ENCODE measurements around the gene ADAMTS20. TPM values are rescaled to one million over a fixed set of nuclear protein-coding genes. Genes with fewer than 3 reads are reported as not detected.

The ADAMTS20 gene
- total RNA-seq, 1 donor from 2014 or later: 0.19 TPM

GRCh38 chr12:43577381-43577780 is 25.4 kb upstream of the ADAMTS20 start:
- H3K36me3 Mint-ChIP-seq (ENCODE audit: insufficient read depth): no peaks in the 10 kb centered on the region
- no peak overlapping the region for H3K4me3 Mint-ChIP-seq (ENCODE audit: low read depth)
- H3K9me3 Mint-ChIP-seq (ENCODE audit: low read depth): peaks cover 5% of the 10 kb centered on the region
- H3K27ac Mint-ChIP-seq: no peak overlapping the region
- H3K27me3 Mint-ChIP-seq: peaks cover 13% of the 10 kb centered on the region
- TF ChIP-seq CTCF (IDR thresholded peaks at IDR 0.05; ENCODE audit: unreplicated experiment): no peak
- DNase-seq (ENCODE audit: low spot score, unreplicated experiment): no peak
- H3K4me1 Mint-ChIP-seq (ENCODE audit: low read depth): peaks cover 5% of the 10 kb centered on the region

- Mint-ChIP-seq H3K4me1 (ENCODE audit: low read depth) (peaks cover 5% of the 10 kb centered on the region), H3K4me3 (ENCODE audit: low read depth) (no peak overlapping the region), H3K9me3 (ENCODE audit: low read depth) (peaks cover 12% of the 10 kb centered on the region), H3K27me3 (peaks cover 6% of the 10 kb centered on the region), H3K27ac (no peak overlapping the region), H3K36me3 (ENCODE audit: insufficient read depth) (no peaks in the 10 kb centered on the region)
- no peak for DNase-seq (ENCODE audit: low spot score, unreplicated experiment)
- no peak for TF ChIP-seq CTCF (IDR thresholded peaks at IDR 0.05; ENCODE audit: unreplicated experiment)
These were observed 24.2 kb upstream of the ADAMTS20 start for GRCh38 chr12:43576162-43576561.

GRCh38 chr12:43571885-43572284 is 19.9 kb upstream of the ADAMTS20 start:
- no peak for DNase-seq (ENCODE audit: low spot score, unreplicated experiment)
- Mint-ChIP-seq H3K27me3 (peaks cover 3% of the 10 kb centered on the region), H3K9me3 (ENCODE audit: low read depth) (peaks cover 12% of the 10 kb centered on the region), H3K36me3 (ENCODE audit: insufficient read depth) (no peaks in the 10 kb centered on the region), H3K4me1 (ENCODE audit: low read depth) (peaks cover 4% of the 10 kb centered on the region), H3K27ac (no peak overlapping the region), H3K4me3 (ENCODE audit: low read depth) (no peak overlapping the region)
- no peak for TF ChIP-seq CTCF (IDR thresholded peaks at IDR 0.05; ENCODE audit: unreplicated experiment)

GRCh38 chr12:43556057-43556456 is 4.1 kb upstream of the ADAMTS20 start:
- no peak for TF ChIP-seq CTCF (IDR thresholded peaks at IDR 0.05; ENCODE audit: unreplicated experiment)
- Mint-ChIP-seq H3K27me3 (peaks cover 34% of the 10 kb centered on the region), H3K36me3 (ENCODE audit: insufficient read depth) (no peaks in the 10 kb centered on the region), H3K4me3 (ENCODE audit: low read depth) (no peak overlapping the region), H3K27ac (no peak overlapping the region), H3K9me3 (ENCODE audit: low read depth) (peaks cover 17% of the 10 kb centered on the region), H3K4me1 (ENCODE audit: low read depth) (peaks cover 5% of the 10 kb centered on the region)
- DNase-seq (ENCODE audit: low spot score, unreplicated experiment): no peak

GRCh38 chr12:43551279-43551970 is 578 bp downstream of the ADAMTS20 start:
- H3K27me3 Mint-ChIP-seq: peaks cover 63% of the 10 kb centered on the region
- peak; percentile 18 for DNase-seq (ENCODE audit: low spot score, unreplicated experiment)
- TF ChIP-seq CTCF (IDR thresholded peaks at IDR 0.05; ENCODE audit: unreplicated experiment): no peak
- peaks cover 11% of the 10 kb centered on the region for H3K4me1 Mint-ChIP-seq (ENCODE audit: low read depth)
- no peak overlapping the region for H3K27ac Mint-ChIP-seq
- H3K9me3 Mint-ChIP-seq (ENCODE audit: low read depth): peaks cover 5% of the 10 kb centered on the region
- H3K36me3 Mint-ChIP-seq (ENCODE audit: insufficient read depth): no peaks in the 10 kb centered on the region
- H3K4me3 Mint-ChIP-seq (ENCODE audit: low read depth): peak overlapping the region; percentile 84
